Brain pericyte (primary cell): ENCODE measurements around the gene DDX4.
"Not testable (repeated sequence)": the region's sequence is repeated elsewhere in the genome, so short reads cannot be mapped to it uniquely, and the experiment has no call there.

Experiments used
- DNase-seq: peaks from one replicate; pipeline ENCODE4 v3.0.0-alpha.2; 2012; ENCODE audit warnings: low read depth, low spot score

The DDX4 gene

GRCh38 chr5:55737793-55738192 lies at the start of gene DDX4:
Gene DDX4, plus strand, starts transcription at chr5:55738061. Its CDS starts 903 bp downstream, at chr5:55738964.
- DNase-seq, result no peak

GRCh38 chr5:55691265-55692105 lies 46.4 kb upstream of the DDX4 start:
- DNase-seq, result no peak

DNA sequence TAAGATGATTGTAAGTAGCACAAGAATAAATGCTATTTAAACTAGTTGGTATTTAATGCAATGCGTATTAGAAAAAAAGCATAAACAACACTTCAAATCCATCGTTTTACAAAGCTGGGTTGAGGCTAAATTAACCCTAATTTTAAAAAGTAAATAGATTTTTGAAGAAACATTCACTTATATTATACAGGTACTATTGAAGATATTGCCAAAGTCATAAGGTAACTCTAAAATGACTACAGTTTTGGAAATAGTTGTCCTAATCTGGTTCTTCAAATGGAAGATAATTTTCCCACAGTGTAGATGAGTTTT lies 45.8 kb upstream of the DDX4 start:
- no peak for DNase-seq

- no peak for DNase-seq
Observed at GRCh38 chr5:55692509-55692908, 45.4 kb upstream of the DDX4 start.

- no peak for DNase-seq
Observed at GRCh38 chr5:55694152-55694830, 43.6 kb upstream of the DDX4 start.

- DNase-seq, result not testable (repeated sequence)
Observed at GRCh38 chr5:55696704-55697103, 41.2 kb upstream of the DDX4 start.

- no peak for DNase-seq
Observed at GRCh38 chr5:55699041-55699688, 38.7 kb upstream of the DDX4 start.

GRCh38 chr5:55700745-55701144 lies 37.1 kb upstream of the DDX4 start:
- no peak for DNase-seq

- DNase-seq, result no peak
Observed at GRCh38 chr5:55701462-55702103, 36.3 kb upstream of the DDX4 start.

GRCh38 chr5:55702598-55703345 lies 35.1 kb upstream of the DDX4 start:
- DNase-seq, result no peak

- no peak for DNase-seq
Observed at GRCh38 chr5:55706230-55706629, 31.6 kb upstream of the DDX4 start.

- no peak for DNase-seq
Observed at GRCh38 chr5:55708732-55709131, 29.1 kb upstream of the DDX4 start.

DNA sequence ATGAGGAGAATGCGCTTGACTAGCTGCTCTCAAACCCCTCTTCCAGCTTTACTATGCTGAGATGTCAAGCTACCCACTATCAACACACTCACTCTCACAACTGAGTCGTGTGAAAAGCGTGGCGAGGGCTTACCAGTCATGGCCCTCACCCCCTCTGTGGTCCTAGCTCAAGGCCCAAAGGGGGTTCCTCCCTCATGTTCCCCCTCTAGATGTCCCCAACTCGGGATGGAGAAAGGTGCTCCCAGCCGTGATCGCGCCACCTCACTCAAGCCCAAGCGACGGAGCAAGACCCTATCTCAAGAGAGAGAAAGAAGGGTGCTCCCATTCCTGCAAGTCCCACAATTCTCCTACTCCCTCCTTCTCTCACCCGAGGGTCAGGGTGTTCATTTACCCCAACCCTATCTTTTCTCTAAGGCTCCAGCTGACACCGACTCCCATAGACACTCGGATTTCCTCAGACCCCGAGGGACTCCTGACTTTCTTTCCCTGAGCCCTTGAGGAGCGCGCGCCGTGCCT lies 26.3 kb upstream of the DDX4 start:
- no peak for DNase-seq

GRCh38 chr5:55712023-55712859 lies 25.6 kb upstream of the DDX4 start, which contains the start of gene SLC38A9:
Gene SLC38A9, minus strand, starts transcription at chr5:55712324. Its CDS starts 14,366 bp downstream, at chr5:55697958.
- DNase-seq, result peak; percentile 64

GRCh38 chr5:55713871-55714270 lies 24.0 kb upstream of the DDX4 start:
- DNase-seq, result no peak

DNA sequence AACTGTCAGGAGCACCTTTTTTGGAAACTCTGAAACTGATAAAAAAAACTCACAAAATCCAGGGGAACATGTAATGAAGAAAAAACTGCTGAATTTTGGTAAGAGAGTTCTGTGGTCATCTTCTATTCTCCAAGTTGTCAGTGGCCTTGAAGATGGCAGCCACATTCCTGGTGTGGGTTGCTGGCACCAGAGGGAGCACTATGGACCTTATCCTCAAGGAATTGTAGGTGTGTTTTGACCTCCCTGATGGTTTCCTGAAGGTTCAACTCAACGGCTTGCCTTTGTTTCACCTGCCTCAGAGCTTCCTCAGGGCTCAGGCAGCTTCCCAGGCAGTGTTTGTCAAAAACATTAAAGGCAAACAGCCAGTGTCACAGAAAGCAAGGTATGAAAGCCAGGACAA lies 23.5 kb upstream of the DDX4 start:
- DNase-seq, result no peak

- no peak for DNase-seq
Observed at GRCh38 chr5:55714749-55715148, 23.1 kb upstream of the DDX4 start.

DNA sequence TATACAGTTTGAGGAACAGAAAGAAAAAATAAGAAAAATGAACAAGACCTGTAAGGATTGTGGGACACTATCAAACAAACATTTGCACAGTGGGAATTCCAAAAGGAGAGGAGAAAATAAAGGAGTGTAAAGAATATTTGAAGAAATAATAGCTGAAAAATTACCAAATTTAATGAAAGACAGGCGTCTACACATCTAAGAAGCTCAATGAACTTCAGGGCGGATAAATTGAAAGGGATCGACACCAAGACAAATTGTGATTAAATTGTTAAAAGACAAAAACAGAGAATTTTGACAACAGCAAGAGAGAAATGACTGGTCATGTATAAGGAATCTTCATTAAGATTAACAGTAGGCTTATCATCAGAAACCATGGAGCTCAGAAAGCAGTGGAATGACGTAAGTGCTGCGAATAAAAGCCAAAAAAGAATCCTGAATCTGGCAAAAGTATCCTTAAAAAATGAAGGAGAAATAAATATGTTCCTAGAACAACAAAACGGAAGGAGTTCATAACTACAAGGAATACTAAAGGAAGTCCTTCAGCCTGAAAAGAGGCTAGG lies 22.3 kb upstream of the DDX4 start:
- DNase-seq, result no peak

GRCh38 chr5:55719026-55719425 lies 18.8 kb upstream of the DDX4 start:
- DNase-seq, result not testable (repeated sequence)

GRCh38 chr5:55720188-55720703 lies 17.6 kb upstream of the DDX4 start:
- DNase-seq, result no peak
